ENCODE results near the gene ADRA1B.
"Not testable (repeated sequence)": the region's sequence is repeated elsewhere in the genome, so short reads cannot be mapped to it uniquely, and the experiment has no call there.

Gene ADRA1B

DNA sequence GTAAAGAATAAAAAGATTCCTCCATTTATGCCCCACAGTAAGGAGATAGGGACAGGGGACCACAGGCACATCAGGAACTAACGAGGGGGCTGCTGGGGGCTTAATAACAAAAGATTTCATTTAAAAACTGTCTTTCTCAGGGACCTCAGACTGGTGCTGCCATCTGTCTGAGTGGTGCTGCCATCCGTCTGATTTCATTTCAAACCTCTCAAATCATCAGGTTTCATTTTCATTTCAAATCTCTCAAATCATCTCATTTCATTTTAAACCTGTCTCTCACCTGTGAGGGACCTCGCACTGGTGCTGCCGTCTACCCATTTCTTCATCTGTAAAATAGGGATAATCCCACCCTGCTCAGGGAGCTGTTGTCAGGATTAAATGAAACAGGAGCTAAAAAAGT, 45.9 kb downstream of the ADRA1B start:
- TF ChIP-seq, protein P1, sequence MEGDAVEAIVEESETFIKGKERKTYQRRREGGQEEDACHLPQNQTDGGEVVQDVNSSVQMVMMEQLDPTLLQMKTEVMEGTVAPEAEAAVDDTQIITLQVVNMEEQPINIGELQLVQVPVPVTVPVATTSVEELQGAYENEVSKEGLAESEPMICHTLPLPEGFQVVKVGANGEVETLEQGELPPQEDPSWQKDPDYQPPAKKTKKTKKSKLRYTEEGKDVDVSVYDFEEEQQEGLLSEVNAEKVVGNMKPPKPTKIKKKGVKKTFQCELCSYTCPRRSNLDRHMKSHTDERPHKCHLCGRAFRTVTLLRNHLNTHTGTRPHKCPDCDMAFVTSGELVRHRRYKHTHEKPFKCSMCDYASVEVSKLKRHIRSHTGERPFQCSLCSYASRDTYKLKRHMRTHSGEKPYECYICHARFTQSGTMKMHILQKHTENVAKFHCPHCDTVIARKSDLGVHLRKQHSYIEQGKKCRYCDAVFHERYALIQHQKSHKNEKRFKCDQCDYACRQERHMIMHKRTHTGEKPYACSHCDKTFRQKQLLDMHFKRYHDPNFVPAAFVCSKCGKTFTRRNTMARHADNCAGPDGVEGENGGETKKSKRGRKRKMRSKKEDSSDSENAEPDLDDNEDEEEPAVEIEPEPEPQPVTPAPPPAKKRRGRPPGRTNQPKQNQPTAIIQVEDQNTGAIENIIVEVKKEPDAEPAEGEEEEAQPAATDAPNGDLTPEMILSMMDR (IDR thresholded peaks at IDR 0.05; ENCODE audit: low read depth, low read length, missing control alignments): no peak
- H3K4me3 ChIP-seq (replicated peaks; ENCODE audit: low read depth, low read length): no peak overlapping the region
- no peak for DNase-seq (ENCODE audit: extremely low read depth, low read depth)

DNA sequence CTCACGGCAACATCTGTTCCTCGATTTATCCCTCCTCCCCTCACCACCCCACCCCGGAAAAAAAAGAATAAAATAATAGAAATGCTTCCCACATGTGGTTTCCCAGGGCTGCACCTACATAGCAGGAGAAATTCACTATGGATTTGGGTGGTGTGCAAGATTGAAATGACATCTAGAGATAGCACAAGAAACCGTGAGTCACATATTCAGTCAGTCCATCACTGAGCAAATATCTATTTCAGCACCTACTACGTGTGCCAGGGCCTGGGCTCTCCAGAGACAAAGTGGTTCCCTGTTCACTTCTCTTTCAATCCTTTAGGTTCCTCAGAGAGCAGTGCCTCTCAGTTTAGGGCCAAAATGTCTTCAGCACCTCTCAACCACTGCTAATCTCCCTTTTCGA, 47.7 kb downstream of the ADRA1B start:
- DNase-seq (ENCODE audit: extremely low read depth, low read depth): no peak
- TF ChIP-seq, protein P1 (IDR thresholded peaks at IDR 0.05; ENCODE audit: low read depth, low read length, missing control alignments): no peak
- no peak overlapping the region for H3K4me3 ChIP-seq (replicated peaks; ENCODE audit: low read depth, low read length)

DNA sequence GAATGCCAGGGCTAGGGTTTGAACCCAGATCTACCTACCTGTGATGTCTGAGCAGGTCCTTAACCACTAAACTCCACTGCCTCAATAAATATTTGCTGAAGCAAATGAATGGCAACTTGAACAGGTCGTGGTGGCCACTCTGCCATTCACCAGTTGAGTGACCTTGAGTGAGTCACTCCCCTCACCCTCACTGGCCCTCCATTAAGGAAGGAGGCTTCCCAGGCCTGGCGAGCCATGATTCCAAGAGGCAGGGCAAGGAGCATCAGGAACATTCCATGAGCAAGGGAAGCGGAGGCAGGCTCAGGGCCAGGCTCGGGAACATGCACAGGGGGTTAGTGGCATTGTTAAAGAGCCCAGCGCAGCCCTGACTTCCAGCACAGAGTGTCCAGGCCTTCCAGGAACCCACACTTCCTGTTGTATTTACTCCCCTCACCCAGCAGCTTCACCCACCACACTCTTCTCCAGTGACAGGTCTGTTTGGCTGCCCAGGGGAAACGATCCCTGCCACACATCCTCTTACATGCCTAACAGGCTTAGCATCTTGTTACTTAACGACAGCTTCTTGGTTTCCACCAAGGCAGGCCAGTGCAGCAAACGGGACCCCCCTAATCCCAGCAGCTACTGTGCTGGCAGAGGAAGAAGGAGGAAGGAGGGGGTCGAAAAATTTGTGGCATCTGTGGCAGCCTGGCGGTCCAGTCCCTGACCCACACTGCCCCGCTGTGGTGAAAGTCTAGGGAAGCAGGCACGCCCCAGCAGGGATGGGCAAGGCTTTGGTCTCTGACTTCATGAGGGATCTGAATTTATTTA, 49.0 kb downstream of the ADRA1B start:
- DNase-seq (ENCODE audit: extremely low read depth, low read depth): peak; percentile 22
- TF ChIP-seq, protein P1 (IDR thresholded peaks at IDR 0.05; ENCODE audit: low read depth, low read length, missing control alignments): peak; percentile 71
- no peak overlapping the region for H3K4me3 ChIP-seq (replicated peaks; ENCODE audit: low read depth, low read length)

DNA sequence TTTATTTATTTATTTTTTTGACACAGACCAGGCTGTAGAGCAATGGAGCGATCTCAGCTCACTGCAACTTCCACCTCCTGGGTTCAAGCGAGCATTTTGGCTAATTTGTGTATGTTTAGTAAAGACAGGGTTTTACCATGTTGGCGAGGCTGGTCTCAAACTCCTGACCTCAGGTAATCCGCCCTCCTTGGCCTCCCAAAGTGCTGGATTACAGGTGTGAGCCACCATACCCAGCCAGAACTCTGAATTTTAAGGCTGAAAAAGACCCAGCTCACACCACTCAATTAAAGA, 49.5 kb downstream of the ADRA1B start:
- DNase-seq (ENCODE audit: extremely low read depth, low read depth): not testable (repeated sequence)

DNA sequence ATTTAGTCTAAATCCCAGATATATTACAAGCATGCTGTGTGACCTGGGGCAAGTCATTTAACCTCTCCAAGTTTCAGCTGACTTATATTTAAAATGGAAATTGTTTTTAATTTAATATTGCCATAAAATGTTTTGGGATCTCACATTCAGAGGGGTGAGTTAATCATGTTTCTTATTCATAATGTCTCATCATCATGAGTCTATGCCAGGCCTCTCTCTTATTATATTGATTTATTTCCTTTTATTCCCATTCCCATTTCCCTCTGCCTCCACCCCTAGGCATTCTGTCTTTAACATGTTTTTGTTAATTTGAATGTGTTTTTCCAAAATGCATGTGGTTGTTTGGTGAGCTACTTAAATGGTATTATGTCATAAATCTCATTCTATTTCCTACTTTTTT, 53.7 kb downstream of the ADRA1B start:
- TF ChIP-seq, protein P1 (IDR thresholded peaks at IDR 0.05; ENCODE audit: low read depth, low read length, missing control alignments): no peak
- DNase-seq (ENCODE audit: extremely low read depth, low read depth): no peak
- no peak overlapping the region for H3K4me3 ChIP-seq (replicated peaks; ENCODE audit: low read depth, low read length)

More for the DNA sequence above, 49.5 kb downstream of the ADRA1B start:
- H3K4me3 ChIP-seq (replicated peaks; ENCODE audit: low read depth, low read length): not testable (repeated sequence)

DNA sequence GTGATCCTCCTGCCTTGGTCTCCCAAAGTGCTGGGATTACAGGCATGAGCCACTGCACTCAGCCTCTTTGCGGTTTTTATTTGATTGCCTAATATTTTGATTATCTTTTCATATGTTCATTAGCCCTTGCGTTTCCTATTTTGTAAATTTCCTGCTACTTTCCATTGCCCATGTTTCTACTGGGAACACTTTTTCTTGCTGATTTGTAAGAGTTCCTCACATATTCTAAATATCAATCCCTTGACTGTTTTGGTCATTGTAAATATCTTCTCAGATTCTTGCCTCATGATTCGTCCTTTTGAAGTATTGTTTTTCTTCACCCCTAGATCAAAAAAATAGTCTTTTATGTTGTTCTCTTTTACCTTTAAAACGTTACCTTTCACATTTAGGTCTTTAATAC, 54.8 kb downstream of the ADRA1B start:
- TF ChIP-seq, protein P1 (IDR thresholded peaks at IDR 0.05; ENCODE audit: low read depth, low read length, missing control alignments): no peak
- H3K4me3 ChIP-seq (replicated peaks; ENCODE audit: low read depth, low read length): no peak overlapping the region
- DNase-seq (ENCODE audit: extremely low read depth, low read depth): no peak

DNA sequence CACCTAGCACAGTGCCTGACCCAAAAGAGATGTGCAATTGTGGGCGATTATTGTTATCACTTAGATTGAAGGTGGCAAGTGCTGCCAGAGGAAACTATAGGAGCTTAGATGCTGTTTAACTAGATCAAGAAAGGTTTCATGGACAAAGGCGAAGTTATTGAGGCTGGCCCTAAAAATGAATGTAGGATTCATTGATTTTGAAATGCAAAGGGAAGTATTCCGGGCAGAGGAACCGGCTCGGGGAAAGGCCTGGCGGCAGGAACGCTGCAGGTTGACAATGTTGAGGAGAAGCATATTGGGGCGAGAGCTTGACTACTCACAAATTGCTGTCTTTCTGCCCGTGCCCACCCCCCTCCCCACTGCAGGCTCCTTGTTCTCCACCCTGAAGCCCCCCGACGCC, 55.2 kb downstream of the ADRA1B start:
- no peak for DNase-seq (ENCODE audit: extremely low read depth, low read depth)
- TF ChIP-seq, protein P1 (IDR thresholded peaks at IDR 0.05; ENCODE audit: low read depth, low read length, missing control alignments): no peak
- H3K4me3 ChIP-seq (replicated peaks; ENCODE audit: low read depth, low read length): no peak overlapping the region

All from HFF-Myc (cell line).